ACC112 (cell line): ENCODE data around the gene ADGRB3.
"Not testable (repeated sequence)": the region's sequence is repeated elsewhere in the genome, so short reads cannot be mapped to it uniquely, and the experiment has no call there.

Source experiments
- H2AFZ ChIP-seq: fragments of 200-600 bp; sonication (generic); one replicate; pipeline ENCODE4 v1.6.0; 2017; ENCODE audit warnings: antibody characterized with exemption, low read length; ENCODE audit not compliant: unreplicated experiment
- H3K27ac ChIP-seq: fragments of 200-600 bp; sonication (generic); 2 replicates; pipeline ENCODE4 v1.5.1; 2014; ENCODE audit warnings: low read depth, mild to moderate bottlenecking, antibody characterized with exemption, low read length, moderate library complexity
- H3K27me3 ChIP-seq: fragments of 200-600 bp; sonication (generic); 2 replicates; pipeline ENCODE4 v1.6.1; 2014; ENCODE audit warnings: mild to moderate bottlenecking, antibody characterized with exemption, low read length, moderate library complexity, mixed read lengths; ENCODE audit not compliant: insufficient read depth
- H3K36me3 ChIP-seq: fragments of 200-600 bp; sonication (generic); 2 replicates; pipeline ENCODE4 v1.6.1; 2016; ENCODE audit warnings: mild to moderate bottlenecking, antibody characterized with exemption, low read length, moderate library complexity, mixed read lengths; ENCODE audit not compliant: insufficient read depth
- H3K4me1 ChIP-seq: fragments of 200-600 bp; sonication (generic); one replicate; pipeline ENCODE4 v1.6.1; 2016; ENCODE audit warnings: low read length, mixed read lengths; ENCODE audit not compliant: insufficient read depth, unreplicated experiment, control insufficient read depth
- H3K4me3 ChIP-seq: fragments of 200-600 bp; sonication (generic); 2 replicates; pipeline ENCODE4 v1.5.1; 2014; ENCODE audit warnings: mild to moderate bottlenecking, low read depth, low read length
- H3K79me2 ChIP-seq: fragments of 200-600 bp; sonication (generic); one replicate; pipeline ENCODE4 v1.6.0; 2016; ENCODE audit warnings: low read length; ENCODE audit not compliant: control insufficient read depth, unreplicated experiment, insufficient read depth

ADGRB3 gene

DNA sequence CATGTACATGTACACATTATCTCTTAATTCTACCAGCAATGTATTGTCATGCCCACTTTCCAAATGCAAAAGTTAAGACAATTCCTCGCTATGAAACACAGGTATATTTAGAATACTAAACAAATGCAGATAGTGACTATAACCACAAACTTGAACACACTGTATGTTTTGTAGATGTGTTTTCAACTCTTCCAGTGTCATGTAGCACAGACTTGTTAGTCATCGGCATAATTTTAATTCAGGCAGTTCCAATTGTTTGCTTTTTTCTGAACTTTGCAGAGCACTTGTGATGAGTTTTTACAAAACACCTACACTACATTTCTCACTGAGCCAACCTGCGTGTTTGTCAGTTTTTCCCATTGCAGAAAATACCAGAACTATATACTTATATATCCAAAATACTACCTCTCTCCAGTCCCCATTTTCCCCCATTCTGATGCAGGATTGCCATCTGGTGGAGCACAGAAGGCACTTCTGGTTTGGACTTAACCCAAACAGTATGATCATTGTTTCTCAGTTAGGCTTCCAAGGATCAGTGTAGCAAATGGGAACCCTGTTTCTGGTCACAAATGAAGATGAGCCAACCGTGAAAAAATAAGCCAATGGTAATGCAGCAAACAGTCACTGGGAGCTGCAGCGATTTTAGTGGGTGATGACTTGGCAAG lies 143.4 kb downstream of the ADGRB3 start:
- Histone ChIP-seq H3K36me3 (no peaks in the 10 kb centered on the region), H3K4me1 (no peaks in the 10 kb centered on the region), H3K27me3 (no peaks in the 10 kb centered on the region; the same call in 1 of the 2 replicates), H2AFZ (no peak overlapping the region), H3K79me2 (no peaks in the 10 kb centered on the region), H3K4me3 (no peak overlapping the region), H3K27ac (no peak overlapping the region)

GRCh38 chr6:68779366-68779765 lies 144.3 kb downstream of the ADGRB3 start:
- Histone ChIP-seq H3K4me3 (no peak overlapping the region), H2AFZ (no peak overlapping the region), H3K27ac (no peak overlapping the region), H3K27me3 (no peaks in the 10 kb centered on the region; the same call in 1 of the 2 replicates), H3K36me3 (no peaks in the 10 kb centered on the region), H3K4me1 (no peaks in the 10 kb centered on the region), H3K79me2 (no peaks in the 10 kb centered on the region)

DNA sequence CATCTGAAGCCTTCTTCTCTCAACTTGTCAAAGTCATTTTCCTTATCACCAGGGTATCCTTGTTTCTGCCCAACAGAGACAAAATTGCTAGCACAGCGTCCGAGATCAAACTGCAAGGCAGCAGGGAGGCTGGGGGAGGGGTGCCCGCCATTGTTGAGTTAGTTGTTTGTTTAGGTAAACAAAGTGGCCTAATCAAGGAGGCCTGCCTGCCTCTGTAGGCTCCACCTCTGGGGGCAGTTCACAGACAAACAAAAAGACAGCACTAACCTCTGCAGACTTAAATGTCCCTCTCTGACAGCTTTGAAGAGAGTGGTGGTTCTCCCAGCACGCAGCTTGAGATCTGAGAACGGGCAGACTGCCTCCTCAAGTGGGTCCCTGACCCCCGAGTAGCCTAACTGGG lies 155.0 kb downstream of the ADGRB3 start:
- not testable (repeated sequence) for H3K27ac ChIP-seq, H3K4me1 ChIP-seq, H3K4me3 ChIP-seq, H3K27me3 ChIP-seq, H3K79me2 ChIP-seq, H3K36me3 ChIP-seq, H2AFZ ChIP-seq

GRCh38 chr6:68814976-68815375 lies 179.9 kb downstream of the ADGRB3 start:
- not testable (repeated sequence) for H3K27ac ChIP-seq, H3K4me3 ChIP-seq, H2AFZ ChIP-seq, H3K79me2 ChIP-seq, H3K27me3 ChIP-seq, H3K36me3 ChIP-seq, H3K4me1 ChIP-seq

- no peak overlapping the region for H2AFZ ChIP-seq
- H3K4me3 ChIP-seq, result no peak overlapping the region
- no peaks in the 10 kb centered on the region for H3K4me1 ChIP-seq
- H3K36me3 ChIP-seq, result no peaks in the 10 kb centered on the region
- no peaks in the 10 kb centered on the region for H3K27me3 ChIP-seq
- no peaks in the 10 kb centered on the region for H3K79me2 ChIP-seq
- H3K27ac ChIP-seq, result no peak overlapping the region
Measured at GRCh38 chr6:68826501-68826900, 191.4 kb downstream of the ADGRB3 start.

GRCh38 chr6:68834551-68834950 lies 199.5 kb downstream of the ADGRB3 start:
- H3K4me1 ChIP-seq, result no peaks in the 10 kb centered on the region
- no peaks in the 10 kb centered on the region for H3K36me3 ChIP-seq
- H3K27me3 ChIP-seq, result no peaks in the 10 kb centered on the region
- no peak overlapping the region for H3K4me3 ChIP-seq
- no peaks in the 10 kb centered on the region for H3K79me2 ChIP-seq
- H2AFZ ChIP-seq, result no peak overlapping the region
- no peak overlapping the region for H3K27ac ChIP-seq

- Histone ChIP-seq H3K36me3 (no peaks in the 10 kb centered on the region), H3K4me3 (no peak overlapping the region), H3K4me1 (no peaks in the 10 kb centered on the region), H3K79me2 (no peaks in the 10 kb centered on the region), H2AFZ (no peak overlapping the region), H3K27ac (no peak overlapping the region), H3K27me3 (no peaks in the 10 kb centered on the region)
Measured at GRCh38 chr6:68838571-68838970, 203.5 kb downstream of the ADGRB3 start.

- Histone ChIP-seq H3K4me3 (no peak overlapping the region), H3K27ac (no peak overlapping the region), H2AFZ (no peak overlapping the region), H3K4me1 (no peaks in the 10 kb centered on the region), H3K36me3 (no peaks in the 10 kb centered on the region), H3K27me3 (no peaks in the 10 kb centered on the region), H3K79me2 (no peaks in the 10 kb centered on the region)
Measured at GRCh38 chr6:68852791-68853190, 217.7 kb downstream of the ADGRB3 start.

- Histone ChIP-seq H3K4me3 (no peak overlapping the region), H3K79me2 (no peaks in the 10 kb centered on the region), H3K27ac (no peak overlapping the region), H3K36me3 (no peaks in the 10 kb centered on the region), H2AFZ (no peak overlapping the region), H3K27me3 (no peaks in the 10 kb centered on the region), H3K4me1 (no peaks in the 10 kb centered on the region)
Measured at GRCh38 chr6:68859233-68859632, 224.2 kb downstream of the ADGRB3 start.

- Histone ChIP-seq H3K27me3 (peaks cover 6% of the 10 kb centered on the region; the same call in 1 of the 2 replicates), H3K27ac (no peak overlapping the region), H3K36me3 (no peaks in the 10 kb centered on the region)
Measured at GRCh38 chr6:68868646-68869045, 233.6 kb downstream of the ADGRB3 start.

GRCh38 chr6:68873236-68873635 lies 238.2 kb downstream of the ADGRB3 start:
- H3K4me1 ChIP-seq, result no peaks in the 10 kb centered on the region
- H3K4me3 ChIP-seq, result no peak overlapping the region
- no peak overlapping the region for H2AFZ ChIP-seq
- H3K27me3 ChIP-seq, result peaks cover 6% of the 10 kb centered on the region; the same call in 1 of the 2 replicates
- no peaks in the 10 kb centered on the region for H3K36me3 ChIP-seq
- H3K27ac ChIP-seq, result no peak overlapping the region
- H3K79me2 ChIP-seq, result no peaks in the 10 kb centered on the region

More at GRCh38 chr6:68868646-68869045, 233.6 kb downstream of the ADGRB3 start:
- Histone ChIP-seq H3K4me1 (no peaks in the 10 kb centered on the region), H3K79me2 (no peaks in the 10 kb centered on the region), H2AFZ (no peak overlapping the region), H3K4me3 (no peak overlapping the region)
